Measurements from ENCODE around the gene ADAM29.
"Not testable (repeated sequence)": the region's sequence is repeated elsewhere in the genome, so short reads cannot be mapped to it uniquely, and the experiment has no call there.

ADAM29 gene

GRCh38 chr4:174918058-174918457, at the start of gene ADAM29:
TSS of gene ADAM29 (plus strand) at chr4:174918358. CDS start at chr4:174975526, 57,168 bp downstream.
- FAIRE-seq: no peak

GRCh38 chr4:174869339-174869738, 48.8 kb upstream of the ADAM29 start:
- no peak for FAIRE-seq

GRCh38 chr4:174870311-174870710, 47.8 kb upstream of the ADAM29 start:
- no peak for FAIRE-seq

GRCh38 chr4:174871407-174871806, 46.8 kb upstream of the ADAM29 start:
- no peak for FAIRE-seq

- not testable (repeated sequence) for FAIRE-seq
These were observed 45.0 kb upstream of the ADAM29 start for GRCh38 chr4:174873146-174873545.

GRCh38 chr4:174873931-174874330, 44.2 kb upstream of the ADAM29 start:
- FAIRE-seq: peak; percentile 11

- no peak for FAIRE-seq
These were observed 43.3 kb upstream of the ADAM29 start for GRCh38 chr4:174874898-174875297.

- no peak for FAIRE-seq
These were observed 38.2 kb upstream of the ADAM29 start for GRCh38 chr4:174880001-174880400.

- FAIRE-seq: no peak
These were observed 35.7 kb upstream of the ADAM29 start for GRCh38 chr4:174882317-174882992.

- no peak for FAIRE-seq
These were observed 10.7 kb upstream of the ADAM29 start for GRCh38 chr4:174907508-174907907.

GRCh38 chr4:174910271-174910670, 7.9 kb upstream of the ADAM29 start:
- FAIRE-seq: no peak

- no peak for FAIRE-seq
These were observed 5.1 kb upstream of the ADAM29 start for GRCh38 chr4:174912919-174913543.

- FAIRE-seq: no peak
These were observed 1.8 kb downstream of the ADAM29 start for GRCh38 chr4:174919886-174920423.

- FAIRE-seq: no peak
These were observed 8.8 kb downstream of the ADAM29 start for GRCh38 chr4:174926958-174927357.

GRCh38 chr4:174928174-174928573, 10.0 kb downstream of the ADAM29 start:
- no peak for FAIRE-seq

- no peak for FAIRE-seq
These were observed 10.6 kb downstream of the ADAM29 start for GRCh38 chr4:174928575-174929253.

- FAIRE-seq: no peak
These were observed 11.2 kb downstream of the ADAM29 start for GRCh38 chr4:174929346-174929745.

- no peak for FAIRE-seq
These were observed 12.7 kb downstream of the ADAM29 start for GRCh38 chr4:174930895-174931294.

GRCh38 chr4:174933083-174933482, 14.9 kb downstream of the ADAM29 start:
- no peak for FAIRE-seq

- FAIRE-seq: peak; percentile 49
These were observed 16.2 kb downstream of the ADAM29 start for GRCh38 chr4:174934360-174934759.

- no peak for FAIRE-seq
These were observed 17.4 kb downstream of the ADAM29 start for GRCh38 chr4:174935607-174936006.

- no peak for FAIRE-seq
These were observed 21.8 kb downstream of the ADAM29 start for GRCh38 chr4:174940002-174940401.

- no peak for FAIRE-seq
These were observed 28.1 kb downstream of the ADAM29 start for GRCh38 chr4:174946246-174946645.

GRCh38 chr4:174948826-174949225, 30.7 kb downstream of the ADAM29 start:
- no peak for FAIRE-seq

Data from TTC549 (cell line).